NCI-H345 treated with DMSO at 0.1 percent for 48 hours (cell line): ENCODE data around the gene XKR7.

ENCODE experiments used
- DNase-seq: peaks from one replicate; lab custom pipeline; 2025; ENCODE audit not compliant: unreplicated experiment; lab: John Stamatoyannopoulos, UW

XKR7 gene

GRCh38 chr20:31939661-31940060 lies 28.3 kb upstream of the XKR7 start:
- DNase-seq, result no peak

- DNase-seq, result no peak
These were observed 24.9 kb upstream of the XKR7 start for GRCh38 chr20:31943052-31943471.

GRCh38 chr20:31945319-31945718 lies 22.6 kb upstream of the XKR7 start:
- no peak for DNase-seq

GRCh38 chr20:31945785-31946184 lies 22.2 kb upstream of the XKR7 start:
- DNase-seq, result no peak

GRCh38 chr20:31948008-31948407 lies 19.9 kb upstream of the XKR7 start:
- DNase-seq, result no peak

GRCh38 chr20:31949877-31950646 lies 17.9 kb upstream of the XKR7 start:
- no peak for DNase-seq

GRCh38 chr20:31951203-31951529 lies 16.8 kb upstream of the XKR7 start:
- DNase-seq, result no peak

GRCh38 chr20:31951530-31952453 lies 16.2 kb upstream of the XKR7 start, which contains the start of gene PDRG1:
Gene PDRG1 (minus strand): TSS chr20:31952046. CDS start chr20:31951961, 85 bp downstream.
- DNase-seq, result peak; percentile 98

- no peak for DNase-seq
These were observed 14.3 kb upstream of the XKR7 start for GRCh38 chr20:31953556-31954148.

GRCh38 chr20:31954500-31954899 lies 13.5 kb upstream of the XKR7 start:
- no peak for DNase-seq

GRCh38 chr20:31956556-31957526 lies 11.1 kb upstream of the XKR7 start:
- no peak for DNase-seq

GRCh38 chr20:31962761-31963160 lies 5.2 kb upstream of the XKR7 start:
- no peak for DNase-seq

- no peak for DNase-seq
These were observed 4.1 kb upstream of the XKR7 start for GRCh38 chr20:31963889-31964288.

- no peak for DNase-seq
These were observed 828 bp upstream of the XKR7 start for GRCh38 chr20:31966991-31967655.

- DNase-seq, result no peak
These were observed 558 bp downstream of the XKR7 start for GRCh38 chr20:31968291-31969126.

- no peak for DNase-seq
These were observed 2.0 kb downstream of the XKR7 start for GRCh38 chr20:31969991-31970390.

- no peak for DNase-seq
These were observed 4.6 kb downstream of the XKR7 start for GRCh38 chr20:31972471-31973021.

- DNase-seq, result no peak
These were observed 6.3 kb downstream of the XKR7 start for GRCh38 chr20:31974296-31974695.

GRCh38 chr20:31974951-31975487 lies 7.1 kb downstream of the XKR7 start:
- DNase-seq, result no peak
